Ascending aorta (tissue), 2 donors: Measurements from ENCODE around the gene TSPAN4. TPM values are rescaled to one million over a fixed set of nuclear protein-coding genes. Genes with fewer than 3 reads are reported as not detected.
A peak's percentile ranks its signal among the peaks of the same experiment; 100 is the strongest.

Experiments used
- DNase-seq, 2 donors: peaks; one replicate each; pipeline ENCODE4 v3.0.0-alpha.2; 2019; ENCODE audit warnings: low spot score in 2 of 2
- H3K27ac ChIP-seq, 2 donors: fragments of 200-600 bp; sonication (generic); one replicate each; pipeline ENCODE4 v1.5.1; 2016 to 2017; ENCODE audit warnings: mild to moderate bottlenecking in 1 of 2
- H3K27me3 ChIP-seq: fragments of 200-600 bp; sonication (generic); one replicate; pipeline ENCODE4 v1.5.1; 2017
- H3K36me3 ChIP-seq, 2 donors: fragments of 200-600 bp; sonication (generic); one replicate each; pipeline ENCODE4 v1.5.1; 2016
- H3K4me1 ChIP-seq, 2 donors: fragments of 200-600 bp; sonication (generic); one replicate each; pipeline ENCODE4 v1.5.1; 2016 to 2017; ENCODE audit warnings: mild to moderate bottlenecking in 1 of 2
- H3K4me3 ChIP-seq, 2 donors: fragments of 200-600 bp; sonication (generic); one replicate each; pipeline ENCODE4 v1.5.1; 2016 to 2017; ENCODE audit warnings: mild to moderate bottlenecking in 1 of 2
- H3K9me3 ChIP-seq, 2 donors: fragments of 200-600 bp; sonication (generic); one replicate each; pipeline ENCODE4 v1.5.1; 2016
- intact Hi-C: fragments of 100-400 bp; cut with DNase I; formaldehyde crosslinking; loops from one replicate; pipeline ENCODE4 v1.15.1; 2023
- total RNA-seq: library from RNA; depleted of rRNA; stranded (reverse); fragments of >200 nt; gene quantifications from one replicate; pipeline ENCODE4 v1.1.0, GENCODE V29; 2016
- TF ChIP-seq, protein P1 (sequence below), 3 experiments: fragments of 200-600 bp in 2 of 3; fragments of 450-650 bp in 1 of 3; sonication (generic) in 2 of 3; IDR thresholded peaks; one replicate each; pipeline ENCODE4 v1.5.1; 2016 to 2019; ENCODE audit warnings: antibody characterized with exemption in 3 of 3, mild to moderate bottlenecking in 1 of 3, moderate library complexity in 1 of 3

TSPAN4 gene
- total RNA-seq, 1 donor from 2014 or later: 252 TPM

DNA sequence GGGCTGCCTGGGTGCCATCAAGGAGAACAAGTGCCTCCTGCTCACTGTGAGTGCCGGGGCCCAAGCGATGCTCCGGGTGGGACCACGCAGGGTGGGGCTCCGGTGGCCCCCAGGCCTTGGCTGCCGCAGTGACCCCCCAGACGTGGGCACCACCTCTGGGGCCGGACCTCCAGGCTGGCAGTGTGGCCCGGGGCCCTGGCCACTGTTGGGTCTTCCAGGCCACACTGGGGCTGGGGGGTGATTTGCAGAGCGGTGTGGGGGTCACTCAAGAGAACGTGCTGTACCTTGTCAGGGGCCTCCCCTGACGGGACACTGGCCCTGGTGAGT lies 20.0 kb downstream of the TSPAN4 start:
- DNase-seq: no peak
- intact Hi-C loops: no loop called here
- Histone ChIP-seq H3K27ac (peak overlapping the region in 1 of 2 donors; percentile 12), H3K9me3 (no peaks in the 10 kb centered on the region), H3K36me3 (peaks cover 30 to 43% of the 10 kb centered on the region in 2 donors), H3K4me1 (peaks cover 0 to 6% of the 10 kb centered on the region in 2 donors), H3K27me3 (no peaks in the 10 kb centered on the region), H3K4me3 (no peak overlapping the region)
- TF ChIP-seq, protein P1, sequence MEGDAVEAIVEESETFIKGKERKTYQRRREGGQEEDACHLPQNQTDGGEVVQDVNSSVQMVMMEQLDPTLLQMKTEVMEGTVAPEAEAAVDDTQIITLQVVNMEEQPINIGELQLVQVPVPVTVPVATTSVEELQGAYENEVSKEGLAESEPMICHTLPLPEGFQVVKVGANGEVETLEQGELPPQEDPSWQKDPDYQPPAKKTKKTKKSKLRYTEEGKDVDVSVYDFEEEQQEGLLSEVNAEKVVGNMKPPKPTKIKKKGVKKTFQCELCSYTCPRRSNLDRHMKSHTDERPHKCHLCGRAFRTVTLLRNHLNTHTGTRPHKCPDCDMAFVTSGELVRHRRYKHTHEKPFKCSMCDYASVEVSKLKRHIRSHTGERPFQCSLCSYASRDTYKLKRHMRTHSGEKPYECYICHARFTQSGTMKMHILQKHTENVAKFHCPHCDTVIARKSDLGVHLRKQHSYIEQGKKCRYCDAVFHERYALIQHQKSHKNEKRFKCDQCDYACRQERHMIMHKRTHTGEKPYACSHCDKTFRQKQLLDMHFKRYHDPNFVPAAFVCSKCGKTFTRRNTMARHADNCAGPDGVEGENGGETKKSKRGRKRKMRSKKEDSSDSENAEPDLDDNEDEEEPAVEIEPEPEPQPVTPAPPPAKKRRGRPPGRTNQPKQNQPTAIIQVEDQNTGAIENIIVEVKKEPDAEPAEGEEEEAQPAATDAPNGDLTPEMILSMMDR (IDR thresholded peaks at IDR 0.05): no peak

DNA sequence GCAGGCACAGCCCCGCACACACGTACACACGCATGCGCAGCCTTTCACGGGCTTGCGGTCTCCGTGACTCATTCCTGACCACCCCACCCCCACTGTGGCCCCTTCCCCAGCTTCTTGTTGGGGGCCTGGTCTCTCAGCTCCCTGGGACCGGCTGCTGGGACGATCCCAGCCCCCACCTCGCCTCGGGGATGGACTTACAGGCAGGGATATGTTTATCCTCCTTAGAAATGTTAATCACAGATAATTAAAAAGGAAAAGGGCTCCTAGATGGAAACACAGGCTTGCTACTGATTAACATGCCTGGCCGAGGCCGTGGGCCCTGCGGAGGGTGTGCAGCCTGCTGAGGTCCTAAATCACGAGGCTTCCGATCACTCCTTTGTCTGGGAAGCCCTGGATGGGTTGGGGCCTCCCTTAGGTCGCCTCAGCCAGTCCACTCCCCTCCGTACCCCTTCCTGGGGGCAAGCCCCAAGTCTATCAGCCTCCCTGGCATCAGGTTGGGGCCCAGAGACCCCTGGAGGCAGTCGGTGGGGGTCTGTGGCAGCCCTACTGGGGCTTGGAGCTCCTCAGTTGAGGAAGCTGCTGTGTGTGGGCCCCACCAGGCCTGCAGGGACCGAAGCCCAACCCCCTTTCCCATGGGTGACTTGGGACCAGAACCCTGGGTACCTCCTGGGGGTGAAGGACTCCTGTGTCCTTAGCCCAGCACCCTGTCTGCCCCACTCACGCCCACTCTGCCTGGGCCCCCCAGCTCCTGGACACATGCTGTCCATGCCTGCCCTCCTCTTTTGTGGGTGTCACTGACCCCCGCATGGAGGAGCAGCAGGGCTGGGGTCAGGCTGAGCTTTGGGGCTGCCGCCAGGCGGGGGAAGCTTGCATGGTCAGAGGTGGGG lies 20.6 kb downstream of the TSPAN4 start:
- Histone ChIP-seq H3K4me1 (peaks cover 0 to 6% of the 10 kb centered on the region in 2 donors), H3K27ac (no peak overlapping the region), H3K9me3 (no peaks in the 10 kb centered on the region), H3K27me3 (no peaks in the 10 kb centered on the region), H3K36me3 (peaks cover 32 to 43% of the 10 kb centered on the region in 2 donors), H3K4me3 (no peak overlapping the region)
- intact Hi-C loops: no loop called here
- TF ChIP-seq, protein P1 (IDR thresholded peaks at IDR 0.05): no peak
- DNase-seq: no peak

DNA sequence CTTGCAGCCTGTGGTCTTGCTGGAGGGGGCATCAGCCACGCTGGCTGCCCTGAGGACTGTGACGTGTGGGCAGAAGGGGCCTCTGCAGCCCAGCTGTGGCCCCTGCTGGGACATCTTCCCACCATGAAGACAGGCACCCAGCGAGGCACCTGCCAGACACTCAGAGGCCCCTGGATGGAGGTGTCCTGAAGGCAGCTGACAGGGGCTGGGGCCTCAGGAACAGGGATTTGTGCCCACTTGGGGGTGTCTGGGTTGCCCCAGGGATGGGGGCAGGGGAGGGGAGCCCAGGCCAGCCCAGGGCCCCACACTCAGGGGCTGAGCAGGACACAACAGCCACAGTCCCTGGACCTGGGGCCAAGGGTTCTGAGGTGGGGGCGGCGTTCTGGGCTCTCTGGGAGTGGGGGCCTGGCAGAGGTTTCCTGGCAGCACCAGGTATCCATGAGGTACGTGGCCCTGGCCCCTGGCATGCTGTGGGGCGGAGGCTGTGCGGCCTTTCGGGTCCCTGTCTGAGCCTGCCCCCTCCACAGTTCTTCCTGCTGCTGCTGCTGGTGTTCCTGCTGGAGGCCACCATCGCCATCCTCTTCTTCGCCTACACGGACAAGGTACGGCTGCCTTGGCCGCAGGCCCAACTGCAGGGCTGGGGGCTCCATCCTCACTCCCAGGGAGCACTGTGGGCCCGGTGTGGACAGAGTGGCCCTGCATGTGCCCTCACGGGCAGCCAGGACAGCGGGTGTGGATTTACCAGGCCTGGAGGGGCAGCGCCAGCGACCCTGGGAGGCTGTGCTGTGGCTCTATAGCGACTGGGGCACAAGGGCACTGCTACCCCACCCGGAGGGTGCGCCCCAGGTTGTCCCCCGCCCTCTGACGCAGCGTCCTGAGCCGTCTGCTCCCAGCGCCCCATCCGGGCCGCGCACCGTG lies 21.5 kb downstream of the TSPAN4 start:
- Histone ChIP-seq H3K27me3 (no peaks in the 10 kb centered on the region), H3K4me3 (no peak overlapping the region), H3K36me3 (peaks cover 34 to 43% of the 10 kb centered on the region in 2 donors), H3K9me3 (no peaks in the 10 kb centered on the region), H3K27ac (no peak overlapping the region), H3K4me1 (peaks cover 0 to 6% of the 10 kb centered on the region in 2 donors)
- TF ChIP-seq, protein P1 (IDR thresholded peaks at IDR 0.05): no peak
- intact Hi-C loops: no loop called here
- DNase-seq: no peak

DNA sequence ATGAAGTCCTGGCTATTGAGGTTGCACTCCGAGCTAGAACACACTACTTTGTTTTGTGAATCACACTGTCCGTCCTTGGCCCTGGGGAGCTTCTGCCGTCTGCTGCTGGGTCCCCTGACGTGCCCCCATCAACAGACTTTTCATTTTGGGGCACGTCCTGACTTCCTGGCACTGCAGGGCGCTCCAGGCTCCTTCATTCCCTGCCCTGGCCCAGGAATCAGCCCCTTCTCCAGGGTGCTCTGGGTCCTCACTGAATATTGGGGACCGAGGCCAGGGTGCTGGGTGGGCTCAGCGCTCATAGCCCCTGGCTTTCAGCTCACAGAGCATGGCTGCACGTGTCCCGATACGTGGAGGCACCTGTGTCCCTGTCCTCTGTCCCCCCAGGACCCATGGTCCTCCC lies 22.2 kb downstream of the TSPAN4 start:
- no peaks in the 10 kb centered on the region for H3K4me1 ChIP-seq
- TF ChIP-seq, protein P1 (IDR thresholded peaks at IDR 0.05): no peak
- H3K4me3 ChIP-seq: no peak overlapping the region
- intact Hi-C loops: no loop called here
- H3K9me3 ChIP-seq: no peaks in the 10 kb centered on the region
- no peak for DNase-seq
- H3K27ac ChIP-seq: no peak overlapping the region
- H3K36me3 ChIP-seq: peaks cover 34 to 46% of the 10 kb centered on the region in 2 donors
- no peaks in the 10 kb centered on the region for H3K27me3 ChIP-seq

DNA sequence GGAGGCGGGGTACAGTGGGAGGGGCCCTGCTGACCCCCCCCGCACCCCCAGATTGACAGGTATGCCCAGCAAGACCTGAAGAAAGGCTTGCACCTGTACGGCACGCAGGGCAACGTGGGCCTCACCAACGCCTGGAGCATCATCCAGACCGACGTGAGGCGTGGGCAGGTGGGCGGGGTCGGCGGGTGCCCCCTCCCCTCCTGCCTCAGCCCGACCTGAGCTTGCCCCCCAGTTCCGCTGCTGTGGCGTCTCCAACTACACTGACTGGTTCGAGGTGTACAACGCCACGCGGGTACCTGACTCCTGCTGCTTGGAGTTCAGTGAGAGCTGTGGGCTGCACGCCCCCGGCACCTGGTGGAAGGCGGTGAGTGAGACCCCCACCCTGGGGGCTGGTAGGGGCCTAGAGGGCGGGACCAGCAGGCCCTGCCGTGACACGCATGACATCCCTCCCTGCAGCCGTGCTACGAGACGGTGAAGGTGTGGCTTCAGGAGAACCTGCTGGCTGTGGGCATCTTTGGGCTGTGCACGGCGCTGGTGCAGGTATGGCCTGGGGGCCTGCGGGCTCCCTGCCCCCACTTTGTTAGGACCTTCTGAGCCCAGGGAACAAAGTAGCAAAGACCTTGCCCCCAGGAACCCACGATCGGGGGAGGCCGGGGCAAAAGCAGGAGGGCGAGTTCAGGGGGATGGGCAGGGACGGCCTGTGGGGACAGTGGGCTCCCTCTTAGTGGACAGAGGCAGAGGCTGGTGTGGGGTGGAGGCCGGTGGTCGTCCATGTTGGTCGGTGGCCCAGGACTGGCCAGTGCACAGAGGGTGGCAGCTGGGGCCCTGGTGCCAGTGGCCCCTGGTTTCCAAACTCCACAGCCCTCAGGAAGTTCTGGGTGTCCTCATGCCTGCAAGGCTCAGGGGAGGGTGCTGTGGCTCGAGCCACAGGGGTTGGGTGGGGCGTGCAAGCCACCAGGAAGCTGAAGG lies 23.1 kb downstream of the TSPAN4 start:
- intact Hi-C loops: no loop called here

More for the DNA sequence above, 23.1 kb downstream of the TSPAN4 start:
- no peak overlapping the region for H3K27ac ChIP-seq
- H3K4me3 ChIP-seq: no peak overlapping the region
- no peaks in the 10 kb centered on the region for H3K27me3 ChIP-seq
- H3K36me3 ChIP-seq: peaks cover 37 to 46% of the 10 kb centered on the region in 2 donors
- no peaks in the 10 kb centered on the region for H3K9me3 ChIP-seq
- TF ChIP-seq, protein P1 (IDR thresholded peaks at IDR 0.05): no peak
- H3K4me1 ChIP-seq: no peaks in the 10 kb centered on the region
- no peak for DNase-seq
